PFSK-1 (cell line): ENCODE measurements around the gene SPOUT1.

Source experiments
- POLR2AphosphoS5 ChIP-seq: IDR thresholded peaks from 2 replicates; pipeline ENCODE4 v1.6.1; 2012; ENCODE audit warnings: low read depth, mild to moderate bottlenecking, control low read depth, low read length, moderate library complexity
- TAF1 ChIP-seq: IDR thresholded peaks from 2 replicates; pipeline ENCODE4 v1.6.1; 2012; ENCODE audit warnings: low read length, control low read depth, borderline replicate concordance; ENCODE audit not compliant: insufficient read depth
- TF ChIP-seq, protein P1 (sequence below), 2 experiments: IDR thresholded peaks; 2 replicates each; pipeline versions ENCODE4 v1.6.1 to v1.8.0; 2011 to 2012; ENCODE audit warnings: low read depth in 2 of 2, low read length in 2 of 2, control low read depth in 1 of 2, inconsistent platforms in 1 of 2, mild to moderate bottlenecking in 1 of 2, moderate library complexity in 1 of 2; ENCODE audit not compliant: insufficient read depth in 1 of 2

- TF ChIP-seq TAF1 = no peak
- no peak for TF ChIP-seq POLR2AphosphoS5
- TF ChIP-seq, protein P1, sequence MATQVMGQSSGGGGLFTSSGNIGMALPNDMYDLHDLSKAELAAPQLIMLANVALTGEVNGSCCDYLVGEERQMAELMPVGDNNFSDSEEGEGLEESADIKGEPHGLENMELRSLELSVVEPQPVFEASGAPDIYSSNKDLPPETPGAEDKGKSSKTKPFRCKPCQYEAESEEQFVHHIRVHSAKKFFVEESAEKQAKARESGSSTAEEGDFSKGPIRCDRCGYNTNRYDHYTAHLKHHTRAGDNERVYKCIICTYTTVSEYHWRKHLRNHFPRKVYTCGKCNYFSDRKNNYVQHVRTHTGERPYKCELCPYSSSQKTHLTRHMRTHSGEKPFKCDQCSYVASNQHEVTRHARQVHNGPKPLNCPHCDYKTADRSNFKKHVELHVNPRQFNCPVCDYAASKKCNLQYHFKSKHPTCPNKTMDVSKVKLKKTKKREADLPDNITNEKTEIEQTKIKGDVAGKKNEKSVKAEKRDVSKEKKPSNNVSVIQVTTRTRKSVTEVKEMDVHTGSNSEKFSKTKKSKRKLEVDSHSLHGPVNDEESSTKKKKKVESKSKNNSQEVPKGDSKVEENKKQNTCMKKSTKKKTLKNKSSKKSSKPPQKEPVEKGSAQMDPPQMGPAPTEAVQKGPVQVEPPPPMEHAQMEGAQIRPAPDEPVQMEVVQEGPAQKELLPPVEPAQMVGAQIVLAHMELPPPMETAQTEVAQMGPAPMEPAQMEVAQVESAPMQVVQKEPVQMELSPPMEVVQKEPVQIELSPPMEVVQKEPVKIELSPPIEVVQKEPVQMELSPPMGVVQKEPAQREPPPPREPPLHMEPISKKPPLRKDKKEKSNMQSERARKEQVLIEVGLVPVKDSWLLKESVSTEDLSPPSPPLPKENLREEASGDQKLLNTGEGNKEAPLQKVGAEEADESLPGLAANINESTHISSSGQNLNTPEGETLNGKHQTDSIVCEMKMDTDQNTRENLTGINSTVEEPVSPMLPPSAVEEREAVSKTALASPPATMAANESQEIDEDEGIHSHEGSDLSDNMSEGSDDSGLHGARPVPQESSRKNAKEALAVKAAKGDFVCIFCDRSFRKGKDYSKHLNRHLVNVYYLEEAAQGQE (IDR thresholded peaks at IDR 0.05; ENCODE audit: insufficient read depth in 1 of 2, low read depth in 2 of 2, low read length in 2 of 2) = no peak
These were observed 30.7 kb downstream of the SPOUT1 start for GRCh38 chr9:128798896-128799295.
